DND-41 (cell line): ENCODE data around the gene SPO11.

Experiments used
- ATAC-seq: fragments of 200-7000 bp; cut with Tn5 transposase; 3 replicates; pipeline ENCODE4 v1.9.1; 2021; ENCODE audit warnings: low read depth; ENCODE audit not compliant: insufficient read depth
- DNase-seq: peaks from one replicate; pipeline ENCODE4 v3.0.0-alpha.2; 2020
- H2AFZ ChIP-seq: 2 replicates; pipeline ENCODE4 v1.6.0; 2012; ENCODE audit warnings: low read depth, low read length
- H3K27ac ChIP-seq: 2 replicates; pipeline ENCODE4 v1.5.1; 2012; ENCODE audit warnings: low read length, inconsistent platforms
- H3K27me3 ChIP-seq: fragments of 200-600 bp; sonication (generic); 2 replicates; pipeline ENCODE4 v1.6.0; 2012; ENCODE audit warnings: low read length, mild to moderate bottlenecking, inconsistent platforms; ENCODE audit not compliant: insufficient read depth, poor library complexity
- H3K36me3 ChIP-seq: 2 replicates; pipeline ENCODE4 v1.5.1; 2012; ENCODE audit warnings: low read length, inconsistent platforms; ENCODE audit not compliant: insufficient read depth
- H3K4me1 ChIP-seq: 2 replicates; pipeline ENCODE4 v1.5.1; 2012; ENCODE audit warnings: mild to moderate bottlenecking, low read length; ENCODE audit not compliant: insufficient read depth
- H3K4me2 ChIP-seq: 2 replicates; pipeline ENCODE4 v1.6.0; 2012; ENCODE audit warnings: mild to moderate bottlenecking, moderate library complexity, low read length, inconsistent platforms; ENCODE audit not compliant: insufficient read depth
- H3K4me3 ChIP-seq, 2 experiments: fragments of 200-600 bp in 1 of 2; shearing (Covaris generic) in 1 of 2; 2 replicates each; pipeline ENCODE4 v1.5.1; 2012 to 2016; ENCODE audit warnings: inconsistent platforms in 2 of 2, low read length in 2 of 2, mild to moderate bottlenecking in 2 of 2, low read depth in 1 of 2, moderate library complexity in 1 of 2
- H3K79me2 ChIP-seq: 2 replicates; pipeline ENCODE4 v1.6.0; 2012; ENCODE audit warnings: low read length, inconsistent platforms; ENCODE audit not compliant: insufficient read depth
- H3K9ac ChIP-seq: 2 replicates; pipeline ENCODE4 v1.6.0; 2012; ENCODE audit warnings: low read depth, mild to moderate bottlenecking, inconsistent platforms, low read length, moderate library complexity
- H3K9me3 ChIP-seq: 2 replicates; pipeline ENCODE4 v1.5.1; 2012; ENCODE audit warnings: low read length, moderate library complexity, mild to moderate bottlenecking, inconsistent platforms; ENCODE audit not compliant: insufficient read depth, severe bottlenecking
- H4K20me1 ChIP-seq: 2 replicates; pipeline ENCODE4 v1.6.0; 2012; ENCODE audit warnings: low read length; ENCODE audit not compliant: insufficient read depth
- CTCF ChIP-seq: IDR thresholded peaks from 2 replicates; pipeline ENCODE4 v1.5.1; 2012; ENCODE audit warnings: borderline replicate concordance, low read length, moderate library complexity, mild to moderate bottlenecking; ENCODE audit not compliant: poor library complexity, severe bottlenecking; ENCODE audit errors: extremely low read depth
- EZH2 ChIP-seq: IDR thresholded peaks from 3 replicates; pipeline ENCODE4 v1.6.1; 2012; ENCODE audit warnings: borderline replicate concordance, low read depth, mild to moderate bottlenecking, moderate library complexity, low read length, inconsistent platforms; ENCODE audit not compliant: severe bottlenecking

SPO11 gene

GRCh38 chr20:57315083-57315975 is 14.3 kb upstream of the SPO11 start:
- H4K20me1 ChIP-seq, result 0 out of 2 replicates have a peak, but pooled peaks cover 2% of the 10 kb centered on the region
- H3K27ac ChIP-seq, result no peak overlapping the region
- H3K36me3 ChIP-seq, result no peaks in the 10 kb centered on the region
- H3K9me3 ChIP-seq, result no peaks in the 10 kb centered on the region
- no peak overlapping the region for H3K9ac ChIP-seq
- TF ChIP-seq EZH2 (no peak), CTCF (no peak)
- H2AFZ ChIP-seq, result no peak overlapping the region
- DNase-seq, result no peak
- no peaks in the 10 kb centered on the region for H3K4me1 ChIP-seq
- no peak overlapping the region for H3K4me2 ChIP-seq
- no peaks in the 10 kb centered on the region for H3K79me2 ChIP-seq
- peaks cover 34% of the 10 kb centered on the region for H3K27me3 ChIP-seq
- ATAC-seq, result no peak
- no peak overlapping the region for H3K4me3 ChIP-seq

- no peaks in the 10 kb centered on the region for H3K79me2 ChIP-seq
- H3K4me2 ChIP-seq, result no peak overlapping the region
- H3K9ac ChIP-seq, result no peak overlapping the region
- peaks cover 28% of the 10 kb centered on the region for H3K27me3 ChIP-seq
- DNase-seq (no peak), ATAC-seq (no peak)
- TF ChIP-seq EZH2 (no peak), CTCF (no peak)
- 0 out of 2 replicates have a peak, but pooled peaks cover 2% of the 10 kb centered on the region for H4K20me1 ChIP-seq
- no peak overlapping the region for H2AFZ ChIP-seq
- H3K27ac ChIP-seq, result no peak overlapping the region
- no peaks in the 10 kb centered on the region for H3K36me3 ChIP-seq
- no peaks in the 10 kb centered on the region for H3K9me3 ChIP-seq
- H3K4me3 ChIP-seq, result no peak overlapping the region
- no peaks in the 10 kb centered on the region for H3K4me1 ChIP-seq
Observed at GRCh38 chr20:57315976-57316480, 13.6 kb upstream of the SPO11 start.

GRCh38 chr20:57316795-57317201 is 12.8 kb upstream of the SPO11 start:
- Histone ChIP-seq H3K79me2 (no peaks in the 10 kb centered on the region), H2AFZ (no peak overlapping the region), H3K4me2 (no peak overlapping the region), H3K4me3 (no peak overlapping the region), H3K27me3 (peaks cover 24% of the 10 kb centered on the region), H4K20me1 (0 out of 2 replicates have a peak, but pooled peaks cover 2% of the 10 kb centered on the region), H3K27ac (no peak overlapping the region), H3K9ac (no peak overlapping the region), H3K4me1 (no peaks in the 10 kb centered on the region), H3K9me3 (no peaks in the 10 kb centered on the region), H3K36me3 (no peaks in the 10 kb centered on the region)
- ATAC-seq (no peak), DNase-seq (no peak)
- TF ChIP-seq EZH2, result no peak
- no peak for TF ChIP-seq CTCF
